Measurements from ENCODE around the gene ZNF576. TPM values are rescaled to one million over a fixed set of nuclear protein-coding genes. Genes with fewer than 3 reads are reported as not detected.

Gene ZNF576
- total RNA-seq, 1 donor from 2014 or later: 14.2 TPM

GRCh38 chr19:43594081-43594697 lies 2.2 kb upstream of the ZNF576 start:
- DNase-seq: no peak
- ATAC-seq: no peak
- no peaks in the 10 kb centered on the region for H3K27me3 ChIP-seq (ENCODE audit: low read depth)
- peaks cover 41% of the 10 kb centered on the region for H3K4me1 ChIP-seq
- no peaks in the 10 kb centered on the region for H3K9me3 ChIP-seq
- H3K27ac ChIP-seq: peak overlapping the region; percentile 99
- H3K4me3 ChIP-seq: peak overlapping the region; percentile 77
- TF ChIP-seq CTCF (IDR thresholded peaks at IDR 0.05): no peak
- intact Hi-C loops (cut with DNase I): no loop called here
- H3K36me3 ChIP-seq: peaks cover 56% of the 10 kb centered on the region

- peak overlapping the region; percentile 77 for H3K4me3 ChIP-seq
- ATAC-seq: peak; percentile 43 to 51
- no peaks in the 10 kb centered on the region for H3K9me3 ChIP-seq
- H3K36me3 ChIP-seq: peaks cover 61% of the 10 kb centered on the region
- intact Hi-C loops (cut with DNase I): no loop called here
- H3K27me3 ChIP-seq (ENCODE audit: low read depth): no peaks in the 10 kb centered on the region
- peak; percentile 67 for TF ChIP-seq CTCF (IDR thresholded peaks at IDR 0.05)
- peak overlapping the region; percentile 99 for H3K27ac ChIP-seq
- peaks cover 41% of the 10 kb centered on the region for H3K4me1 ChIP-seq
- peak; percentile 77 for DNase-seq
These were observed 1.4 kb upstream of the ZNF576 start for GRCh38 chr19:43594710-43595604.

GRCh38 chr19:43595605-43595998 lies 793 bp upstream of the ZNF576 start:
- TF ChIP-seq CTCF (IDR thresholded peaks at IDR 0.05): no peak
- no peaks in the 10 kb centered on the region for H3K9me3 ChIP-seq
- no peaks in the 10 kb centered on the region for H3K27me3 ChIP-seq (ENCODE audit: low read depth)
- peak overlapping the region; percentile 77 for H3K4me3 ChIP-seq
- H3K36me3 ChIP-seq: peaks cover 59% of the 10 kb centered on the region
- DNase-seq (peak; percentile 56), ATAC-seq (peak; percentile 23 to 40)
- H3K4me1 ChIP-seq: peaks cover 41% of the 10 kb centered on the region
- intact Hi-C loops (cut with DNase I): no loop called here
- peak overlapping the region; percentile 99 for H3K27ac ChIP-seq

- no peak for DNase-seq
- Histone ChIP-seq H3K36me3 (peaks cover 58% of the 10 kb centered on the region), H3K27me3 (ENCODE audit: low read depth) (no peaks in the 10 kb centered on the region), H3K4me3 (peak overlapping the region; percentile 77), H3K9me3 (no peaks in the 10 kb centered on the region), H3K4me1 (peaks cover 41% of the 10 kb centered on the region), H3K27ac (peak overlapping the region; percentile 99)
- intact Hi-C loops (cut with DNase I): no loop called here
- ATAC-seq: no peak
- no peak for TF ChIP-seq CTCF (IDR thresholded peaks at IDR 0.05)
These were observed 557 bp downstream of the ZNF576 start for GRCh38 chr19:43596842-43597461.

- DNase-seq (no peak), ATAC-seq (no peak)
- Histone ChIP-seq H3K27ac (no peak overlapping the region), H3K9me3 (no peaks in the 10 kb centered on the region), H3K4me1 (peaks cover 41% of the 10 kb centered on the region), H3K27me3 (ENCODE audit: low read depth) (no peaks in the 10 kb centered on the region), H3K36me3 (peaks cover 49% of the 10 kb centered on the region), H3K4me3 (peak overlapping the region; percentile 77)
- no peak for TF ChIP-seq CTCF (IDR thresholded peaks at IDR 0.05)
- intact Hi-C loops (cut with DNase I): no loop called here
These were observed 1.5 kb downstream of the ZNF576 start for GRCh38 chr19:43597876-43598275.

Data from lower lobe of right lung (tissue), 2 donors.